Nephron (organoid): Measurements from ENCODE around the gene THRAP3.
A peak's percentile ranks its signal among the peaks of the same experiment; 100 is the strongest.

ENCODE experiments used
- H3K27ac Mint-ChIP-seq, 3 experiments: 2 replicates each; pipeline ENCODE4 v1.8.0; 2020; ENCODE audit warnings: mixed read lengths in 3 of 3, mild to moderate bottlenecking in 2 of 3, moderate library complexity in 1 of 3
- H3K27me3 Mint-ChIP-seq: 2 replicates; pipeline ENCODE4 v1.8.0; 2021; ENCODE audit warnings: low read depth, mild to moderate bottlenecking, moderate library complexity, mixed read lengths
- H3K36me3 Mint-ChIP-seq: 2 replicates; pipeline ENCODE4 v1.8.0; 2020; ENCODE audit warnings: low read depth, mixed read lengths
- H3K4me1 Mint-ChIP-seq: 2 replicates; pipeline ENCODE4 v1.8.0; 2020; ENCODE audit warnings: mixed read lengths
- H3K4me3 Mint-ChIP-seq, 3 experiments: 2 replicates each; pipeline ENCODE4 v1.8.0; 2020; ENCODE audit warnings: mild to moderate bottlenecking in 3 of 3, mixed read lengths in 3 of 3, moderate library complexity in 2 of 3
- H3K9me3 Mint-ChIP-seq: 2 replicates; pipeline ENCODE4 v1.8.0; 2020; ENCODE audit warnings: mixed read lengths
- CTCF ChIP-seq, 3 experiments: fragments of 200-600 bp; sonication (generic); IDR thresholded peaks; one replicate each; pipeline ENCODE4 v1.5.0; 2021; ENCODE audit warnings: antibody characterized with exemption in 3 of 3; ENCODE audit not compliant: unreplicated experiment in 3 of 3

THRAP3 gene

GRCh38 chr1:36177589-36178431 is 46.4 kb upstream of the THRAP3 start:
- peaks cover 55% of the 10 kb centered on the region for H3K36me3 Mint-ChIP-seq
- no peaks in the 10 kb centered on the region for H3K9me3 Mint-ChIP-seq
- no peaks in the 10 kb centered on the region for H3K27me3 Mint-ChIP-seq
- no peak overlapping the region for H3K27ac Mint-ChIP-seq
- H3K4me1 Mint-ChIP-seq = peaks cover 29% of the 10 kb centered on the region
- no peak overlapping the region for H3K4me3 Mint-ChIP-seq
- no peak for TF ChIP-seq CTCF (IDR thresholded peaks at IDR 0.05; ENCODE audit: unreplicated experiment in 3 of 3)

- H3K9me3 Mint-ChIP-seq = no peaks in the 10 kb centered on the region
- peaks cover 53% of the 10 kb centered on the region for H3K36me3 Mint-ChIP-seq
- H3K27ac Mint-ChIP-seq = no peak overlapping the region
- H3K4me3 Mint-ChIP-seq = no peak overlapping the region
- TF ChIP-seq CTCF (IDR thresholded peaks at IDR 0.05; ENCODE audit: unreplicated experiment in 3 of 3) = no peak
- peaks cover 27% of the 10 kb centered on the region for H3K4me1 Mint-ChIP-seq
- no peaks in the 10 kb centered on the region for H3K27me3 Mint-ChIP-seq
These were observed 45.6 kb upstream of the THRAP3 start for GRCh38 chr1:36178471-36179219.

- Mint-ChIP-seq H3K4me1 (peaks cover 21% of the 10 kb centered on the region), H3K27me3 (no peaks in the 10 kb centered on the region), H3K27ac (no peak overlapping the region), H3K9me3 (no peaks in the 10 kb centered on the region), H3K36me3 (peaks cover 47% of the 10 kb centered on the region), H3K4me3 (no peak overlapping the region)
- TF ChIP-seq CTCF (IDR thresholded peaks at IDR 0.05; ENCODE audit: unreplicated experiment in 3 of 3) = no peak
These were observed 45.0 kb upstream of the THRAP3 start for GRCh38 chr1:36179220-36179600.

- H3K9me3 Mint-ChIP-seq = no peaks in the 10 kb centered on the region
- no peak overlapping the region for H3K4me3 Mint-ChIP-seq
- no peaks in the 10 kb centered on the region for H3K27me3 Mint-ChIP-seq
- H3K4me1 Mint-ChIP-seq = peaks cover 5% of the 10 kb centered on the region
- H3K36me3 Mint-ChIP-seq = peaks cover 32% of the 10 kb centered on the region
- TF ChIP-seq CTCF (IDR thresholded peaks at IDR 0.05; ENCODE audit: unreplicated experiment in 3 of 3) = no peak
- peak overlapping the region in 1 of 3 experiments; percentile 8 for H3K27ac Mint-ChIP-seq
These were observed 41.5 kb upstream of the THRAP3 start for GRCh38 chr1:36182734-36183133.

- H3K27ac Mint-ChIP-seq = peak overlapping the region; percentile 0 to 8 (median 0)
These were observed 40.9 kb upstream of the THRAP3 start for GRCh38 chr1:36183309-36183856.

More at GRCh38 chr1:36183309-36183856, 40.9 kb upstream of the THRAP3 start:
- no peak for TF ChIP-seq CTCF (IDR thresholded peaks at IDR 0.05; ENCODE audit: unreplicated experiment in 3 of 3)
- no peaks in the 10 kb centered on the region for H3K9me3 Mint-ChIP-seq
- H3K4me3 Mint-ChIP-seq = no peak overlapping the region
- H3K36me3 Mint-ChIP-seq = peaks cover 32% of the 10 kb centered on the region
- H3K4me1 Mint-ChIP-seq = peaks cover 5% of the 10 kb centered on the region
- no peaks in the 10 kb centered on the region for H3K27me3 Mint-ChIP-seq
